ENCODE results near the gene OMP. TPM values are rescaled to one million over a fixed set of nuclear protein-coding genes. Genes with fewer than 3 reads are reported as not detected.

Gene OMP
- total RNA-seq, 2 experiments from 2014 or later: not detected

DNA sequence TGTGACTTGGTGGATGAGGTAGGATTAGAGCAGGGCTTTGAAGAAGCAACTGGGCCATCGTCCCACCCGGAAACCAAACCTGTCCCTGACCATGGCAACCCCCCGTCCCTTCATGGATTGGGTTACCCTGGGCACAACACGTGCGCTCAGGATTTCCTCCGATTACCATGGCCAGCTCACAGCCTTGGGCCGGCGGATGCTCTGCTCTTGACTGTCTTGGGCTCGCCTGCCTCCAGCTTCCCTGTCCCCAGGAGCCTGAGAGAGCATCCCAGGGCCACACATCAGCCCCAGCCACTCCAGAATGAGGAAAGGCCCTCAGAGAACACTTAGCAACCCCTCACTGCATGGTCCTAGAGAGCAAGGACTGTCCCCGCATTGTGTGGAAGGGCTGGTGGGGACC, 48.2 kb downstream of the OMP start:
- H3K4me3 Mint-ChIP-seq: no peak overlapping the region
- intact Hi-C loops (cut with micrococcal nuclease): no loop called here
- CTCF ChIA-PET: no interaction called here
- no peaks in the 10 kb centered on the region for H3K9me3 Mint-ChIP-seq
- H3K27me3 Mint-ChIP-seq (ENCODE audit: low read depth): peaks cover 5% of the 10 kb centered on the region
- H3K4me1 Mint-ChIP-seq (ENCODE audit: low read depth): peaks cover 18% of the 10 kb centered on the region
- no peak overlapping the region for H3K27ac Mint-ChIP-seq
- H3K36me3 Mint-ChIP-seq (ENCODE audit: low read depth): no peaks in the 10 kb centered on the region
- DNase-seq: no peak

DNA sequence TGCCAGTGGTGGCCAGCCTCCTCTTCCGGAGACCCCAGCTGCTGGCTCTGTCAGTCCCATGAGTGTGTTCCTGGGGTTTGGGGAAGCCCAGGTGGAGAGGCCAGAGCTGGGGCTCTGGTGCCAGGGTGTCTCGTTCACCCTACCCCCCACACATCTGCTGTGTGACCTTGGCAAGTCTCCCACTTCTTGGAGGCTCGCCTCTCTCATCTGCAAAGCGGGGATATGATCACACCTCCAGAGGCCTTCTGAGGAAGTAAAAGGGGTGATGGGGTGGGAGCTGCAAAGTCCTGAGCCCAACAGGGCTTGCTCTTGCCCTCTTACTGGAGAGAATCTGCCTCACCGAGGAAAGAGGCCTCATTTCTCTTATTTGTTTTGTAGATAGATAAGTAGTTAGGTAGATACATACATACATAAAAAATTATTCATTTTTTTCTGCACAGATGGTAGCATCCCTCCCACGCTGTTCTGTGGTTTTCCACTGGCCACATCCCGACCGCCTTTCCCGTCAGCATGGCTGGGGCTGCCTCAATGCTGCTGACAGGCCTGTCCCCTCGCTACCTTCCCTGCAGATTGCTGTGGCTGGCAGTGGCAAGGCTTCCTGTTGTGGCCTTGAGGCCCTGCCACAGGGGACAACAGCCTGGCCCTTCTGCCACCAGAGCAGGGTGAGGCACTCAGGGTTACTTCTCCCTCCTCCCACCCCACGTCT, 49.3 kb downstream of the OMP start:
- intact Hi-C loops (cut with micrococcal nuclease): no loop called here
- peak; percentile 72 for DNase-seq
- peaks cover 5% of the 10 kb centered on the region for H3K27me3 Mint-ChIP-seq (ENCODE audit: low read depth)
- peaks cover 18% of the 10 kb centered on the region for H3K4me1 Mint-ChIP-seq (ENCODE audit: low read depth)
- H3K36me3 Mint-ChIP-seq (ENCODE audit: low read depth): no peaks in the 10 kb centered on the region
- CTCF ChIA-PET: no interaction called here
- no peak overlapping the region for H3K27ac Mint-ChIP-seq
- no peaks in the 10 kb centered on the region for H3K9me3 Mint-ChIP-seq
- no peak overlapping the region for H3K4me3 Mint-ChIP-seq

DNA sequence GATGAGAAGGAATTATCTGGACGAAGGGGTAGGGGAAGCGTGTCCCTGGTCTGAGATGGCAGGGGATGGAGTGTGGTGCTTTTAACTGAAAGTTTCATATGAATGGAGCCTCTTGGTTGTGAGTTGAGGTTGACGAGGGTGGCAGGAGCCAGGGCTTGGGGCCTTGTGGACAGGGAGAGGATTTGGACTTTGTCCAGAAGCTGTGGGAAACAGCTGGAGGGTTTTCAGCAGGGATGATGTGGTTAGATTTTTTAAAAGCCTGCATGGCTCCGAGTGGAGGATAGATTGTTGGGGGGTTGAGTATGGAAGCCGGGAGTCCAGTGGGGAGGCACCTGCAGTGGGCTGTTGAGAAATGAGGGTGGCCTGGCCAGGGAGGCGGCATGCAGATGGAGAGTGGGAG, 50.2 kb downstream of the OMP start:
- Mint-ChIP-seq H3K4me3 (no peak overlapping the region), H3K27ac (no peak overlapping the region), H3K9me3 (no peaks in the 10 kb centered on the region), H3K36me3 (ENCODE audit: low read depth) (no peaks in the 10 kb centered on the region), H3K27me3 (ENCODE audit: low read depth) (peaks cover 5% of the 10 kb centered on the region), H3K4me1 (ENCODE audit: low read depth) (peaks cover 18% of the 10 kb centered on the region)
- CTCF ChIA-PET: no interaction called here
- DNase-seq: no peak
- intact Hi-C loops (cut with micrococcal nuclease): no loop called here

Other genes starting within 250 kb of the OMP start
- gene ACER3, start 241.9 kb upstream of the OMP start, total RNA-seq: 10 to 100 TPM in 1 of 2 experiments, 1 to 10 TPM in 1; 7.6 to 10.0 TPM
- gene B3GNT6, start 68.4 kb upstream of the OMP start, total RNA-seq: not detected
- gene CAPN5, start 35.9 kb upstream of the OMP start, total RNA-seq: 1 to 10 TPM in 1 of 2 experiments, under 1 TPM in 1; 0.79 to 1.5 TPM
- not detected for gene MYO7A, start 25.4 kb downstream of the OMP start, total RNA-seq
- not detected for gene GDPD4, start 198.8 kb downstream of the OMP start, total RNA-seq